ENCODE data around the gene SIDT1.
A peak's percentile ranks its signal among the peaks of the same experiment; 100 is the strongest.

Gene SIDT1

GRCh38 chr3:113531826-113532697, at the start of gene SIDT1:
SIDT1 (plus strand) TSS chr3:113532555; CDS start chr3:113533022, 467 bp downstream.
- peak; percentile 66 to 76 for DNase-seq

DNA sequence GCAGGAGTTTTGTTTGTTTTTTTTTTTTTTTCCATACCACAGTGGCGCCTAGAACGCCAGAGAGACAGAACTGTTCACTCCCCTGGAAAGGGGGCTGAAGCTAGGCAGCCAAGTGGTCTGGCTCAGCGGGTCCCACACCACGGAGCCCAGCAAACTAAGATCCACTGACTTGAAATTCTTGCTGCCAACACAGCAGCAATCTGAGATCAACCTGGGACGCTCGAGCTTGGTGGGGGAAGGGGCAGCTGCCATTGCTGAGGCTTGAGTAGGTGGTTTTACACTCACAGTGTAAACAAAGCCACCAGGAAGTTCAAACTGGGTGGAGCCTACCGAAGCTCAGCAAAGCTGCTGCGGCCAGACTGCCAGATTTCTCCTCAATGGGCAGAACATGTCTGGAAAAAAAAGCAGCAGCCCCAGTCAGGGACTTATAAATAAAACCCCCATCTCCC, 47.2 kb upstream of the SIDT1 start:
- DNase-seq, result no peak

DNA sequence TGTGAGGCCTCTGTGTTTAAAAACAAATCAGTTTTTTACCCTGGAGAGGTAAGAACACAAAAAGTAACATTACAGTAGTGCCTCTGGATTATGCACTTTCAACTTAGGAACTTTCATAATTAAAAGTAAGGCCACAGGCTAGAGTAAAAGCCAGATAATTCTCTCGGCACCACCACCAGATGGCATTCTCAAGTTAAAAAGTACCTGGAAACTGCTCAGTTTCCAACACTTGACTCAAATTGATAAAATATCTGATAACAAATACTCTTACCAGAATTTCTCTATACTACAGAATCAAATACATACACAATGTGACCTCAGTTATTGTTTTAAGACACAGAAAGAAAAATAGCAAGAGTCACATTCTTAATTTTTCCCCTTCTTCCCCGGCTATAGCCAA, 37.3 kb upstream of the SIDT1 start:
- DNase-seq, result peak in 1 of 2 experiments; percentile 20

- no peak for DNase-seq
These were observed 35.4 kb upstream of the SIDT1 start for GRCh38 chr3:113496924-113497323.

DNA sequence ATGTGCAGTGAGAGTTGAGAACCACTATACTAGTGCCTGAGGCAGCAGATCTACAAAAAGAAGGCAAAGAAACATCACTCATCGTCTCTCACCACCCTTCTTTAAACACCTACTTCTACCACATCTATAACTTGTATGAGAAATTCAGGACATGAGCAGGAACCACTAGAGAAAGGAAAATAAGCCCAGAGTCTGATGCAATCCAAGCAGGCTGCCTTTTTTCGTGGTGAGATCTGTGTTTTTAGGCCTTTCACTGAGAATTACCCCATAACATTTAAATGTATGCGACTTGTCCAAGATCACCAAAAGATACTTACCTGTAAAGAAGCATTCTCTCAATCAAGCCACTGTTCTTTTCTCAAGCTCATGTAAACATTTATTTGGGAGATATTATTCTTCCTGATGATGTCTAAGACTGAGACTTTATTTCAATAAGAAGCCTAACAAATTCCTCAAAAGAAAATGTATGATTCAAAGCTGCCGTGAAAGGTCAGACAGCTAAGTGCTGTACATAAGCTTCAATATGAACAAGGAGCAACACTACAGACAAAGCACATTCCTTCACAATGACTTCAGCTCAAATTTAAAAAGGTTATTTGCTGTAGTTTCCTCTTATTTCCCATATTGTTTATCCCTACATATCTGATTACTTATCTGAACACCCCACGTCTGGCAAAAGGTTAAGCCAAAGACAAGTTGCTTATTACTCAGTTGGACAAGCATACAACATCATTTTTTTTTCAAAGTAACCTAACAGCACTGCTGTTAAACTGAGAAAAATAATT, 33.9 kb upstream of the SIDT1 start:
- no peak for DNase-seq

DNA sequence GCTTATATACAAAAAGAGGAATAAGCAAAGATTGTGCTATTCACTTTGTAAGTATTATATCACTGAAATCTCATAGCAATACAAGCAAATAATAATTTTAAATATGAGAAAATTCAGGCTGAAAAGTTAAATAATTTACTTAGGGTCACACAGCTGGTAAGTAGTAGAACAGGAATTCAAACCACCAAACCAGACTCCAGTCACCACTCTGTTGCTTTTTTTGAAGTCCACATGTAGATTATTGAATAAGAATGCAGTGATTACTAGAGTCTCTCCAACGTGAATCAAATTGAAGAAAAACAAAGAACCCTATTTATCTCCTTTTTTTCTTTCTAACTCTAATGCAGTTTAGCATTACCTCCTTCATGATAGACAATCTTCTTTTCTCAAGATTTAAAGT, 33.3 kb upstream of the SIDT1 start:
- no peak for DNase-seq

- no peak for DNase-seq
These were observed 30.8 kb upstream of the SIDT1 start for GRCh38 chr3:113501597-113501996.

- no peak for DNase-seq
These were observed 26.5 kb upstream of the SIDT1 start for GRCh38 chr3:113505867-113506266.

DNA sequence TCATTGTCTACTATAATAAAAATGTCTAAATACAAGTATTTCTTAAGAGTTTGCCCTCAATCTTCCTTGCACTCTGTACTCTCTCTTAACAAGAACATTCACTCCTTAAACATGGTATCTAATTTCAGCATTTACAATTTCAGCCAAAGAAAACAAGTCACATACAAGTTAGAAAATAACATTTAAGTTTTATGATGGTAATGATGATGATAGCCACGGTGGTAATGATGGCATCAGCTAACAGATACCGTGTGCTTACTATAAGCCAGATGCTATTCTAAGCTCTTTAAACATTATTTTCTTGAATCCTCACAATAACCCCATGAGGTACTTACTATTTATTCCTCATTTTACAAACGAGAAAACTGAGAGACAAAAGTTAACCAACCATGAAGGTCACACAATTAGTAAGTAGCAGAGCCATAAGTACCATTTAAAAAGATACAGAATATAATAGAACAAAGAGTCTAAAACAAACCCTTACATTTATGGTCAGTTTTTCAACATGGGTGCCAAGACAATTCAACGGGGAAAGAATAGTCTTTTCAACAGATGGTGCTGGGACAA, 24.8 kb upstream of the SIDT1 start:
- DNase-seq, result no peak

GRCh38 chr3:113508966-113509365, 23.4 kb upstream of the SIDT1 start:
- no peak for DNase-seq

DNA sequence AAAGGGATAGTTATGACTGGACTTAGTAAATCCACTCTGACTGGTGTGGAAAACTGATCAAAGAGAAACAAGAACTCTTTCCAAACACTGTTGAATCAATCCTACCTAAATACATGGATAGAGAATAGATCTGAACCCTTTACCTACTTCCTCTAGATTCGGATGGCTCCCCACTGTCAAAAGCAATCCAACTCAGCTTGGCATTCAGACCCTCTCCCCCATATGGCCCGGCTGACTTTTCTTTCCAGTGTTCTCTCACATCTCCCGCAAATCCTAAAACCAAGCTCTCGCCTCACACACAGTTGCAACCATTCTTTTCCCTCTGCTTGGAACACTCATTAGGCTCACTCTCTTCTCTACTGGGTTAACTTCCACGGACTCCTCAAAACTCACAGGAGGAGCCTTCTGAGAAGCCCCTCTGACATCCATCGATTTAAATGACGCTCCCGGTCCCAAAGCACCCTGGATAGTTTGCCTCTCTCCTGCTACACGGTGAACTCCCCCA, 18.0 kb upstream of the SIDT1 start:
- DNase-seq, result no peak

DNA sequence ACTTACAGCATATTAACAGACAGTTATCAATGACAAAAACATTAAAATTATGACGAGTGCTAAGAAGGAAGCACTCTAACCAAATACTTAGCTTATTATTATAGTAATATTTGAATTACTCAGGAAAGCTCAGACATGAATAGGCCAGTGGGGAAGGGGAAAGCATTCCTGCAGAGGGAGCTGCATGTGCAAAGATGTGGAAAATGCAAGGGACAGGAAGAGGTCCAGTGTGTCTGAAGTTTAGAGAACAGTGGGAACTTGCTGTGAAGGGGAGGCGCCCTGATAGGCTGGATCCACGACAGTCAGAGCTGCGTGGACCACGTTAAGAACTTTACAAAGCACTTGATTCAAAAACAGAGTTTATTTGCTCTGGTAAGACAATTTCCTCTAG, 16.2 kb upstream of the SIDT1 start:
- DNase-seq, result no peak

DNA sequence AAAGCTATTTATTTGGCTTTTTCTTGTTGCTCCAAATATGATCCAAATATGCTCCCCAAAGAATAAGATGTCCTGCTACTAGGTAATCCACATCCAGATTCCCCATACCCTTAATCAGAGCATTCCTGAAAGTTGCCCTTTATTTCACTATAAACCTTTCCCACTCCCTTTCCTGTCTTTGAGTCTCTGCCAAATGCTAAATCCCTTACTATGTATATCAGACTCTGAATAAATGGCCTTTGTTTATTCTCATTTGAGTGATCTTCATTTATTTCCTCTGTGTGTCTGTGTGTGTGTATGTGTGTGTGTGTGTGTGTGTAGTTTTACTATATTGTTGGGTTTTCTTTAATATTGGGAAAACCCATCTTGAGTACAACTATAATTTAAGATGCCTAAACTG, 10.4 kb upstream of the SIDT1 start:
- DNase-seq, result no peak

DNA sequence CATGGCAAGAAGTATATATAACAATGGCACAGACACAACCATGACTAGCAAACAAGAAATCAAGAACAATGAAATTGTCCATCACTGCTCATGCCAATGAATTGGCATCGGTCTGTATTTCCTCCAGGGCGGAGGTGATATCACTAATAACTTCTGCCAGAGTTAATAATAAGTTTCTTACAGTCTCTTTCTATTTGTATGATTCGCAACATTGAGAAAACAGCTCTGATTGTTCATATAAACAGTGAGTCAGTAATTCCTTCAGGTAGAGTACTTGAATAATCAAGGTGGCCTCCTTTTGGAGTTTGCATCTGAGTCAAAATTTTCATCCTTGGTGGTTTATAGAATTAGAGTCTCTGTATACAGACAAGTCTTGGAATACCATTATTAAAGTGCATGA, 9.1 kb upstream of the SIDT1 start:
- DNase-seq, result no peak

GRCh38 chr3:113532698-113533533, 561 bp downstream of the SIDT1 start:
- DNase-seq, result peak; percentile 67 to 71

DNA sequence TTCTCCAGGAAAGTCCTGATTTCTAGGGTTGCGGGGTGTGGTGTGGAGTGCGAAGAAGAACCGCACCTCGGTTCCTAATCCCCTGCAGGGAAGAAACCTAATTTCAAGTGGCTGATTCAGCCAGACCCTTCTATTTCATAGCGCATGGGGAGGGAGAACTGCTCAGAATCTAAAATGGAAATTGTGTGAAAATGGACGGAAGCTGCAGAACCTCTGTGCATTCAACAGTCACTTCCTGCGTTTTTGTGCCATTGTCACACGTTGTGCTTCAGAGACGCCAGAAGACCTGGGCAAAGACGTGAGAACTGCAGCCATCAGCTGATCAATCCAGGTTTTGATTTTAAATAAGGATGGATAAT, 1.2 kb downstream of the SIDT1 start:
- DNase-seq, result peak in 1 of 2 experiments; percentile 60

DNA sequence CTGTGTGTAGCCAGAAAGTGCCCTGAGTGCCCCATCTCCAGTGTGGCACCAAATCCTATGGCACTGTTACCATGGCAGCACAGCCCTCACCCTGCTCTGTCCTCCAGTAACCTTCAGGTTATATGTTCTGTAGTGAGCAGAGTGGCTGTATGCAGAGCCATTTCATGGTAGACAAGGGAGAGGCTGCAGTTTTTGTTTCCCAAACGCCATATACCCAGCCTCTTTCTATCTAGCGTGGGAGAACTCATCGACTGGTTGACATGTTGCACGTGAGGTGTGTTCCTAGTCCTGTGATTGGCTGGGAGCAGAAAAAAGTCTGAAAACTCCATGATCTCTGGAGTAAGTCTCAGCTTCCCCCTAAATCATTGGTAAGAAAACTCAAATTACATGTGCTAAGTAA, 2.0 kb downstream of the SIDT1 start:
- DNase-seq, result peak in 1 of 2 experiments; percentile 43

DNA sequence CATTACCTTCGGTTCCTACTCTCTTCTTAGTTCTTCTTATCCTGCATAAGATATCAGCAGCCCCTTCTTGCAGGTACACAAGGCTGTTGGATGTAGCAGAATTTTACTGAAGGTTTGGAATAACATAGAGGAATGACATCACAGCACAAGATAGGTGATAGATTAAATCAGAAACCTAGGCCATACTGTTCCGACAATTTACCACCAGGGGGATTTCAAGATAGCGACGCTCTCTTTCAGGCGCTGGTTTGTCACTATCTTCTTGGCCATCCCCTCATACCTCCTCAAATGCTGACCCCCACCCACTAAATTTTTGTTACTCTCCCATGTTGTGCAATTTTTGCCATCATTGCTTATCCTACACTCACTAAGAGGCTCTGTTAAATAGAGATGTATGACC, 3.5 kb downstream of the SIDT1 start:
- no peak for DNase-seq

- no peak for DNase-seq
These were observed 4.3 kb downstream of the SIDT1 start for GRCh38 chr3:113536627-113537101.

GRCh38 chr3:113537155-113537554, 4.8 kb downstream of the SIDT1 start:
- DNase-seq, result no peak

- no peak for DNase-seq
These were observed 9.2 kb downstream of the SIDT1 start for GRCh38 chr3:113541519-113541918.

GRCh38 chr3:113545594-113545993, 13.2 kb downstream of the SIDT1 start:
- DNase-seq, result no peak
